ENCODE data around the gene RSL1D1. TPM values are rescaled to one million over a fixed set of nuclear protein-coding genes. Genes with fewer than 3 reads are reported as not detected.
"Not testable (repeated sequence)": the region's sequence is repeated elsewhere in the genome, so short reads cannot be mapped to it uniquely, and the experiment has no call there.

The RSL1D1 gene
- polyA plus RNA-seq, 4 donors, result 53.0 to 243 (median 97.9) TPM

DNA sequence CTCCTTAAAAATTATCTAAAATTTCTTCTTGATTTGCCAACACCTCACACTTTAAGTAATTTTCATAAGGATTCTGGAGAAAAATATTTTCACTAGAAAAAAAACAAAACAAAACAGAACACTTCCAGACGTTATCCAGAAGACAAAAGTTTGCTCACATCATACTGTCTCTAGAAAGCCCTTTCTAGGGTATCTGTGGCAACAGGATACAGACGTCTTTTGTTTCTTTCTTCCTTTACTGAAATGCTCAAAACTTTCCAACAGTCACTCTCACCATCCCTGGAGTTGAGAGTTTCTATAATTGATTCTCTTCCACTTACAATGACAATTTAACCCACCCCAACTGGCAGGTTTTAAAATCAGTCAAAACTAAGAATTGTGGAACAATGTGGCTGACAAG is 56.9 kb downstream of the RSL1D1 start:
- H3K4me1 ChIP-seq (ENCODE audit: control insufficient read depth in 3 of 3, insufficient read depth in 2 of 3, low read depth in 1 of 3, low read length in 2 of 3), result peaks cover 7 to 39% (median 32%) of the 10 kb centered on the region in 3 donors

DNA sequence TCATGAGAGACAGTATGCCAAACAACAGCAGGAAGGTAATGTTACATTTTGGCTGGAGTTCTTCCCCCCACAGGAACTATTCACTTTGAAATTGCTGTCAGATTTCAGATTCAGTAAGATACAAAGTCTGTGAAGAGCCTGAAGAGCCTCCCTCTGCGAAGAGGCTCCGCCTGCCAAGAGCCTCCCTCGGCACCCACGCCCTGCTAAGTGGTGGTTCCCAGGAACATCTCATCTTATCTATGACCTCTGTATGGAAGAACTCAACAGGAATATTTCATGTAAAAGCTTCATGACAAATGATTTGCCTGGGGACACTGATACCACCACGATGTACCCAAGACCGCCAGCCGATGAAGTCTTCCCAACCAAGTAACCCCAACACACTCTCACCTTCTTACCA is 57.5 kb downstream of the RSL1D1 start:
- H3K9me3 ChIP-seq (ENCODE audit: control insufficient read depth in 2 of 2, insufficient read depth in 1 of 2, low read depth in 1 of 2, low read length in 1 of 2), result no peaks in the 10 kb centered on the region
- H3K27ac ChIP-seq (ENCODE audit: low read depth in 1 of 3, low read length in 2 of 3), result peak overlapping the region in 2 of 3 donors; percentile 71 to 81
- no peak overlapping the region for H3K4me3 ChIP-seq (ENCODE audit: low read depth in 1 of 3, low read length in 3 of 3)
- H3K4me1 ChIP-seq (ENCODE audit: control insufficient read depth in 3 of 3, insufficient read depth in 2 of 3, low read depth in 1 of 3, low read length in 2 of 3), result peaks cover 7 to 39% (median 28%) of the 10 kb centered on the region in 3 donors
- no peak for FAIRE-seq
- DNase-seq, result peak; percentile 47 to 66
- H3K36me3 ChIP-seq (ENCODE audit: control insufficient read depth in 3 of 3, insufficient read depth in 2 of 3, low read depth in 1 of 3, low read length in 3 of 3), result peaks cover 0 to 13% (median 3%) of the 10 kb centered on the region in 3 donors
- 49 to 60% (median 52%) methylated on average over 7 of the region's 7 CpGs for WGBS, 3 donors
- H3K27me3 ChIP-seq (ENCODE audit: control insufficient read depth in 3 of 3, insufficient read depth in 3 of 3, low read length in 3 of 3), result no peaks in the 10 kb centered on the region

More for the DNA sequence above, 56.9 kb downstream of the RSL1D1 start:
- Histone ChIP-seq H3K27me3 (ENCODE audit: control insufficient read depth in 3 of 3, insufficient read depth in 3 of 3, low read length in 3 of 3) (no peaks in the 10 kb centered on the region), H3K27ac (ENCODE audit: low read depth in 1 of 3, low read length in 2 of 3) (no peak overlapping the region), H3K9me3 (ENCODE audit: control insufficient read depth in 2 of 2, insufficient read depth in 1 of 2, low read depth in 1 of 2, low read length in 1 of 2) (no peaks in the 10 kb centered on the region), H3K4me3 (ENCODE audit: low read depth in 1 of 3, low read length in 3 of 3) (no peak overlapping the region), H3K36me3 (ENCODE audit: control insufficient read depth in 3 of 3, insufficient read depth in 2 of 3, low read depth in 1 of 3, low read length in 3 of 3) (peaks cover 0 to 13% (median 2%) of the 10 kb centered on the region in 3 donors)
- 15 to 30% (median 24%) methylated on average over 2 of the region's 2 CpGs for WGBS, 3 donors
- no peak for DNase-seq
- FAIRE-seq, result no peak

DNA sequence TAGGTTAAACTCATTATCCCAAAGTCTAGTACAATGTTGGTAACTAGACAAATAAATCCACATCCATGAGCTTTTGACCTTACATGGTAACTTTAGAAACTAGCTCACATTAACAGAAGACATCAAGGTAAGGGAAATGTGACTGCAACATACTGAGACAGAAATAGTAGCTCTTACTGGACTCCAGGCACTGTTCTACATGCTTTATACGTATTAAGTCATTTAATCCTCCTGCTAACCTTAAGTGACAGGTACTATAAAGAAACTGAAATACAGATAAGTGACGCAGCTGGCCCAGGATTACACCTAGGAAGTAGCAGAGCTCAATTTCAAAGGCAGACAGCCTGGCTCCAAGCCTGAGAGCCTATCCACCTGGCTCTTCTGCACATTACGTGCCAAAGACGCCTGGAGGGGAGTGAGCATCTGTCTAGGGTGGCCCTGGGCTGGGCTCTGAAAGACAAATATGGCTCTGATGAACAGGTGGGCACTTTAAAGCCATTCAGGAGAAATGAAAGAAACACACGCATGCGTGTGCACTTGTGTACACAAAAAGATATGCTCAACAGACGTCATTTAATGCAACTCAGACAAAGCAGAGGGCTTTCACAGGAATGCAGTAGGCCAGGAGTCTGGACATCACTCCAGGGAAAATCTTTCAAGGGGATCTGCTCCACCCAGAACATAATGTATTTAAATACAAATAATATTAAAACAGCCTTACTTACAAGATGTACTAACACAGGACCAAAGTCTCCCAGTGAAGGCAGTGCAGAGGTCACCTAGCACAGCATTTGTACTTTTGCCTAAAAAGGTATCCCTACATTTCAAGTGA is 58.7 kb downstream of the RSL1D1 start:
- WGBS, 3 donors, result 15 to 56% (median 26%) methylated on average over 7 of the region's 7 CpGs
- H3K27me3 ChIP-seq (ENCODE audit: control insufficient read depth in 3 of 3, insufficient read depth in 3 of 3, low read length in 3 of 3), result no peaks in the 10 kb centered on the region
- H3K27ac ChIP-seq (ENCODE audit: low read depth in 1 of 3, low read length in 2 of 3), result peak overlapping the region; percentile 70 to 81 (median 71)
- H3K4me1 ChIP-seq (ENCODE audit: control insufficient read depth in 3 of 3, insufficient read depth in 2 of 3, low read depth in 1 of 3, low read length in 2 of 3), result peaks cover 7 to 39% (median 25%) of the 10 kb centered on the region in 3 donors
- DNase-seq, result peak; percentile 83 to 92
- H3K4me3 ChIP-seq (ENCODE audit: low read depth in 1 of 3, low read length in 3 of 3), result no peak overlapping the region
- H3K9me3 ChIP-seq (ENCODE audit: control insufficient read depth in 2 of 2, insufficient read depth in 1 of 2, low read depth in 1 of 2, low read length in 1 of 2), result no peaks in the 10 kb centered on the region
- peaks cover 0 to 18% (median 3%) of the 10 kb centered on the region in 3 donors for H3K36me3 ChIP-seq (ENCODE audit: control insufficient read depth in 3 of 3, insufficient read depth in 2 of 3, low read depth in 1 of 3, low read length in 3 of 3)
- FAIRE-seq, result no peak

DNA sequence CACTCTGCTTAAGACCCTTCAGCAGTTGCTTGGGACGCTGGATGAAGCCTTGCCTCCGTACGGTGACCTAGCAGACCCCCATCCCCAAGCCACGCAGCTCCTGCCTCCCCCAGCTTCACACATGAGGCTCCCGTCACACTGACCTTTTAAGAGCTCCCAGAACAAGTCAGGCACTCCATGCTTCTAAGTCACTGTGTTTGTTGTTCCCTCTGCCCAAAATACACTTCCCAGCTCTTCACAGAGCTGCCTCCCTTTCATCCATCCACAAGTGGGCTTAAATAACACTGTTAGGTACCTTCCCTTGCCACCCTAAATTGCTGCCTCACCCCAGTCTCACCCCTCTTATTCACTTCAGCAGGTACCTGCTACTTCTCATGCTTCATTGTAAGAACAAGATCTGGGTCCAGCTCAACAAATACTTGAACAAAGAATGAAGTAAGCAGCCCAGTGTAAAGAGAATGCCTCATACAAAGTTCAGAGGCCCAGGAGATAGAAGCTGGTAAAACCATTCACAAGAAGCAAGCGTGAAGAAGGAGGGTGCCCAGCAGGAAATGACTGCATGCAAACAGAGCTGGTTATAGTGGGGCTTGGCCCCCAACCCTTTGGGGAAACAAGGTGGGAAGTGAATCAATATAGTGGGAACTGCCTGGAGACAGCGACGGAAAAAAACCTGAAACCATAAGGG is 60.1 kb downstream of the RSL1D1 start:
- no peaks in the 10 kb centered on the region for H3K9me3 ChIP-seq (ENCODE audit: control insufficient read depth in 2 of 2, insufficient read depth in 1 of 2, low read depth in 1 of 2, low read length in 1 of 2)
- peaks cover 0 to 18% (median 3%) of the 10 kb centered on the region in 3 donors for H3K36me3 ChIP-seq (ENCODE audit: control insufficient read depth in 3 of 3, insufficient read depth in 2 of 3, low read depth in 1 of 3, low read length in 3 of 3)
- H3K4me3 ChIP-seq (ENCODE audit: low read depth in 1 of 3, low read length in 3 of 3), result no peak overlapping the region
- H3K4me1 ChIP-seq (ENCODE audit: control insufficient read depth in 3 of 3, insufficient read depth in 2 of 3, low read depth in 1 of 3, low read length in 2 of 3), result peaks cover 7 to 39% (median 29%) of the 10 kb centered on the region in 3 donors
- no peaks in the 10 kb centered on the region for H3K27me3 ChIP-seq (ENCODE audit: control insufficient read depth in 3 of 3, insufficient read depth in 3 of 3, low read length in 3 of 3)
- H3K27ac ChIP-seq (ENCODE audit: low read depth in 1 of 3, low read length in 2 of 3), result peak overlapping the region in 2 of 3 donors; percentile 23 to 71
- no peak for FAIRE-seq
- peak in 1 of 2 donors; percentile 46 for DNase-seq
- WGBS, 3 donors, result 76 to 80% (median 79%) methylated on average over 8 of the region's 8 CpGs

DNA sequence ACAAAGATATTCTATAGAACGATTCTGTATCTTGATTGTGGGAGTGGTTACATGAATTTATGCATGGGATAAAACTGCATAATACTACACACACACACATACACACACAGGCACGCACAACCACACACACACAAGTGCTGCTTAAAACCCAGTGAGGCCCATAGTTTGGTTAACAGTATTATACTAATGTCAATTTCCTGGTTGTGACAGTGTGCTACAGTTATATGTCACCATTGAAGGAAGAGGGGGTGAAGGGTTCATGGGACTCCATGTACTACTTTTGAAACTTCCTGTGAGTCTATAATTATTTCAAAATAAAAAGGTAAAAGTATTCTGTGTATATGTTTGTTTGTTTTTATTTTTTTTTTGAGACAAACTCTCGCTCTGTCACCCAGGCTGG is 62.4 kb downstream of the RSL1D1 start:
- H3K4me1 ChIP-seq (ENCODE audit: control insufficient read depth in 3 of 3, insufficient read depth in 2 of 3, low read depth in 1 of 3, low read length in 2 of 3), result peaks cover 9 to 35% (median 31%) of the 10 kb centered on the region in 3 donors
- H3K27ac ChIP-seq (ENCODE audit: low read depth in 1 of 3, low read length in 2 of 3), result peak overlapping the region in 1 of 3 donors; percentile 50
- H3K9me3 ChIP-seq (ENCODE audit: control insufficient read depth in 2 of 2, insufficient read depth in 1 of 2, low read depth in 1 of 2, low read length in 1 of 2), result no peaks in the 10 kb centered on the region
- no peak for DNase-seq
- peaks cover 0 to 11% (median 3%) of the 10 kb centered on the region in 3 donors for H3K36me3 ChIP-seq (ENCODE audit: control insufficient read depth in 3 of 3, insufficient read depth in 2 of 3, low read depth in 1 of 3, low read length in 3 of 3)
- no peak overlapping the region for H3K4me3 ChIP-seq (ENCODE audit: low read depth in 1 of 3, low read length in 3 of 3)
- WGBS, 3 donors, result 79 to 82% (median 82%) methylated on average over 3 of the region's 3 CpGs
- H3K27me3 ChIP-seq (ENCODE audit: control insufficient read depth in 3 of 3, insufficient read depth in 3 of 3, low read length in 3 of 3), result no peaks in the 10 kb centered on the region
- FAIRE-seq, result no peak

DNA sequence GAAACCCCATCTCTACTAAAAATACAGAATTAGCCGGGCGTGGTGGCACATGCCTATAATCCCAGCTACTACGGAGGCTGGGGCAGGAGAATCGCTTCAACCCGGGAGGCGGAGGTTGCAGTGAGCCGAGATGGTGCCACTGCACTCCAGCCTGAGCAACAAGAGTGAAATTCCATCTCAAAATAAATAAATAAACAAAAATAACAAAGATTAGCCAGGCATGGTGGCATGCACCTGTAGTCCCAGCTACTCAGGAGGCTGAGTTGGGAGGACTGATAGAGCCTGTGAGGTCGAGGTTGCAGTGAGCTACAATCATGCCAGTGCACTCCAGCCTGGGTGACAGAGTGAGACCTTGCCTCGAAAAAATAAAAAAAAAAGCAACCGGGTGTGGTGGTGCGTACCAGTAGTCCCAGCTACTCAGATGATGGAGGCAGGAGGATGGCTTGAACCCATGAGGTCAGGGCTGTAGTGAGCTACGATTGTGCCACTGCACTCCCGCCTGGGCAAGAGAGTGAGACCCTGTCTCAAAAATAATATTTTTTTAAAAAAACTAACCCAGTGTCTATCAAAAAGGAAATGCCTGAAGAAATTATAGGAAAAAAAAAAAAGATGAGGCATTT is 66.3 kb downstream of the RSL1D1 start:
- H3K4me1 ChIP-seq (ENCODE audit: control insufficient read depth in 3 of 3, insufficient read depth in 2 of 3, low read depth in 1 of 3, low read length in 2 of 3), result peaks cover 1 to 25% (median 7%) of the 10 kb centered on the region in 3 donors
- H3K4me3 ChIP-seq (ENCODE audit: low read depth in 1 of 3, low read length in 3 of 3); DNase-seq; H3K36me3 ChIP-seq (ENCODE audit: control insufficient read depth in 3 of 3, insufficient read depth in 2 of 3, low read depth in 1 of 3, low read length in 3 of 3); FAIRE-seq; H3K9me3 ChIP-seq (ENCODE audit: control insufficient read depth in 2 of 2, insufficient read depth in 1 of 2, low read depth in 1 of 2, low read length in 1 of 2); H3K27me3 ChIP-seq (ENCODE audit: control insufficient read depth in 3 of 3, insufficient read depth in 3 of 3, low read length in 3 of 3); H3K27ac ChIP-seq (ENCODE audit: low read depth in 1 of 3, low read length in 2 of 3): not testable (repeated sequence)
- WGBS, 3 donors, result 82 to 85% (median 85%) methylated on average over 13 of the region's 13 CpGs

DNA sequence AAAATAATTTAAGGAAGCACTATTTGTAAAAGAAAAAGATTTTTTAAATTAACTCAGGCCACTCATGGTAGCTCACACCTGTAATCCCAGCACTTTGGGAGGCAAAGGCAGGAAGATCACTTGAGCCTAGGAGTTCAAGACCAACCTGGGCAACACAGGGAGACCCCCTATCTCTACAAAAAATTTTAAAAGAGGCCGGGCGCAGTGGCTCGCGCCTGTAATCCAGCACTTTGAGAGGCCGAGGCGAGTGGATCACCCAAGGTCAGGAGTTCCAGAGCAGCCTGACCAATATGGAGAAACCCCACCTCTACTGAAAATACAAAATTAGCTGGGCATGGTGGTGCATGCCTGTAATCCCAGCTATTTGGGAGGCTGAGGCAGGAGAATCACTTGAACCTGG is 67.0 kb downstream of the RSL1D1 start:
- Histone ChIP-seq H3K27ac (ENCODE audit: low read depth in 1 of 3, low read length in 2 of 3) (peak overlapping the region in 1 of 3 donors; percentile 54), H3K4me1 (ENCODE audit: control insufficient read depth in 3 of 3, insufficient read depth in 2 of 3, low read depth in 1 of 3, low read length in 2 of 3) (peaks cover 1 to 25% (median 7%) of the 10 kb centered on the region in 3 donors)
- H3K9me3 ChIP-seq (ENCODE audit: control insufficient read depth in 2 of 2, insufficient read depth in 1 of 2, low read depth in 1 of 2, low read length in 1 of 2); H3K36me3 ChIP-seq (ENCODE audit: control insufficient read depth in 3 of 3, insufficient read depth in 2 of 3, low read depth in 1 of 3, low read length in 3 of 3); DNase-seq; FAIRE-seq; H3K4me3 ChIP-seq (ENCODE audit: low read depth in 1 of 3, low read length in 3 of 3); H3K27me3 ChIP-seq (ENCODE audit: control insufficient read depth in 3 of 3, insufficient read depth in 3 of 3, low read length in 3 of 3): not testable (repeated sequence)
- 94 to 96% (median 95%) methylated on average over 6 of the region's 6 CpGs for WGBS, 3 donors

DNA sequence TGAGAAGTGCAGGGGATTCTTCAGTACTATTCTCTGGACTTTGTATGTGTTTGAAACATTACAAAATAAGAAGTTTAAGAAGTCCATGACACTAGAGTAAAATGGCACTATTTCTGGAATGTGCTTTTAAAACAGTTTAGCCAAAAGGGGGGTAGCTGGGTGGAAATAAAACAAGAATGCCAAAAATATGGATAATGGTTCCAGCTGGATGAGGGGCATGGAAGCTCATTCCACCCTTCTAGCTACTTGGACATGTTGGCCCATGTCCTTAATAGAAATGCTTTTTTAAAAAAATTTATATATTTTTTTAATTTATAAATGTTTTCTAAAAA is 67.3 kb downstream of the RSL1D1 start:
- H3K9me3 ChIP-seq (ENCODE audit: control insufficient read depth in 2 of 2, insufficient read depth in 1 of 2, low read depth in 1 of 2, low read length in 1 of 2), result no peaks in the 10 kb centered on the region
- H3K27ac ChIP-seq (ENCODE audit: low read depth in 1 of 3, low read length in 2 of 3), result peak overlapping the region in 2 of 3 donors; percentile 49 to 94
- no peak for DNase-seq
- no peaks in the 10 kb centered on the region for H3K27me3 ChIP-seq (ENCODE audit: control insufficient read depth in 3 of 3, insufficient read depth in 3 of 3, low read length in 3 of 3)
- H3K4me1 ChIP-seq (ENCODE audit: control insufficient read depth in 3 of 3, insufficient read depth in 2 of 3, low read depth in 1 of 3, low read length in 2 of 3), result peaks cover 1 to 25% (median 7%) of the 10 kb centered on the region in 3 donors
- no peak for FAIRE-seq
- no peak overlapping the region for H3K4me3 ChIP-seq (ENCODE audit: low read depth in 1 of 3, low read length in 3 of 3)
- peaks cover 0 to 9% (median 3%) of the 10 kb centered on the region in 3 donors for H3K36me3 ChIP-seq (ENCODE audit: control insufficient read depth in 3 of 3, insufficient read depth in 2 of 3, low read depth in 1 of 3, low read length in 3 of 3)

Data from small intestine (tissue), 7 donors.